ENCODE measurements around the gene STARD8.
"Not testable (repeated sequence)": the region's sequence is repeated elsewhere in the genome, so short reads cannot be mapped to it uniquely, and the experiment has no call there.

STARD8 gene

GRCh38 chrX:68671221-68671620 lies 23.8 kb downstream of the STARD8 start:
- Mint-ChIP-seq H3K4me1 (no peaks in the 10 kb centered on the region), H3K36me3 (no peaks in the 10 kb centered on the region), H3K9me3 (no peaks in the 10 kb centered on the region), H3K27ac (no peak overlapping the region), H3K4me3 (no peak overlapping the region), H3K27me3 (peaks cover 0 to 20% of the 10 kb centered on the region in 2 donors)
- ATAC-seq (replicated peaks) (no peak), DNase-seq (no peak)

GRCh38 chrX:68672581-68673318 lies 25.3 kb downstream of the STARD8 start:
- H3K9me3 Mint-ChIP-seq: no peaks in the 10 kb centered on the region
- no peak for DNase-seq

GRCh38 chrX:68675571-68675970 lies 28.1 kb downstream of the STARD8 start:
- no peaks in the 10 kb centered on the region for H3K36me3 Mint-ChIP-seq
- H3K4me3 Mint-ChIP-seq: no peak overlapping the region
- ATAC-seq (replicated peaks) (no peak), DNase-seq (no peak)
- H3K4me1 Mint-ChIP-seq: no peaks in the 10 kb centered on the region
- no peak overlapping the region for H3K27ac Mint-ChIP-seq
- H3K9me3 Mint-ChIP-seq: no peaks in the 10 kb centered on the region
- H3K27me3 Mint-ChIP-seq: peaks cover 0 to 18% of the 10 kb centered on the region in 2 donors

More at GRCh38 chrX:68672581-68673318, 25.3 kb downstream of the STARD8 start:
- ATAC-seq (replicated peaks): no peak
- H3K27me3 Mint-ChIP-seq: peaks cover 0 to 20% of the 10 kb centered on the region in 2 donors
- H3K4me3 Mint-ChIP-seq: no peak overlapping the region
- H3K27ac Mint-ChIP-seq: no peak overlapping the region
- no peaks in the 10 kb centered on the region for H3K4me1 Mint-ChIP-seq
- H3K36me3 Mint-ChIP-seq: no peaks in the 10 kb centered on the region

GRCh38 chrX:68676335-68676734 lies 28.9 kb downstream of the STARD8 start:
- Mint-ChIP-seq H3K27me3 (peaks cover 0 to 13% of the 10 kb centered on the region in 2 donors), H3K27ac (no peak overlapping the region), H3K4me3 (no peak overlapping the region), H3K4me1 (no peaks in the 10 kb centered on the region), H3K36me3 (no peaks in the 10 kb centered on the region), H3K9me3 (no peaks in the 10 kb centered on the region)
- DNase-seq: no peak
- no peak for ATAC-seq (replicated peaks)

- Mint-ChIP-seq H3K27ac (no peak overlapping the region), H3K9me3 (no peaks in the 10 kb centered on the region), H3K36me3 (no peaks in the 10 kb centered on the region), H3K27me3 (peaks cover 0 to 3% of the 10 kb centered on the region in 2 donors), H3K4me3 (no peak overlapping the region), H3K4me1 (no peaks in the 10 kb centered on the region)
- DNase-seq (no peak), ATAC-seq (replicated peaks) (no peak)
These were observed 30.5 kb downstream of the STARD8 start for GRCh38 chrX:68677998-68678397.

- peaks cover 0 to 3% of the 10 kb centered on the region in 2 donors for H3K36me3 Mint-ChIP-seq
- peaks cover 9 to 17% of the 10 kb centered on the region in 2 donors for H3K27me3 Mint-ChIP-seq
- H3K27ac Mint-ChIP-seq: no peak overlapping the region
- peaks cover 10 to 11% of the 10 kb centered on the region in 2 donors for H3K4me1 Mint-ChIP-seq
- ATAC-seq (replicated peaks): peak; percentile 81
- H3K4me3 Mint-ChIP-seq: no peak overlapping the region
- no peaks in the 10 kb centered on the region for H3K9me3 Mint-ChIP-seq
- DNase-seq: peak; percentile 39
These were observed 34.0 kb downstream of the STARD8 start for GRCh38 chrX:68681443-68681941.

GRCh38 chrX:68682790-68683189 lies 35.3 kb downstream of the STARD8 start:
- no peak overlapping the region for H3K4me3 Mint-ChIP-seq
- H3K27ac Mint-ChIP-seq: no peak overlapping the region
- H3K9me3 Mint-ChIP-seq: no peaks in the 10 kb centered on the region
- no peak for ATAC-seq (replicated peaks)
- no peak for DNase-seq
- peaks cover 14 to 18% of the 10 kb centered on the region in 2 donors for H3K4me1 Mint-ChIP-seq
- peaks cover 22 to 30% of the 10 kb centered on the region in 2 donors for H3K27me3 Mint-ChIP-seq
- peaks cover 0 to 3% of the 10 kb centered on the region in 2 donors for H3K36me3 Mint-ChIP-seq

- Mint-ChIP-seq H3K4me3 (no peak overlapping the region), H3K27me3 (peaks cover 24 to 33% of the 10 kb centered on the region in 2 donors), H3K27ac (no peak overlapping the region), H3K4me1 (peaks cover 14 to 18% of the 10 kb centered on the region in 2 donors), H3K36me3 (peaks cover 0 to 3% of the 10 kb centered on the region in 2 donors), H3K9me3 (no peaks in the 10 kb centered on the region)
- ATAC-seq (replicated peaks) (no peak), DNase-seq (no peak)
These were observed 36.1 kb downstream of the STARD8 start for GRCh38 chrX:68683580-68683979.

- peaks cover 14 to 18% of the 10 kb centered on the region in 2 donors for H3K4me1 Mint-ChIP-seq
- no peak overlapping the region for H3K27ac Mint-ChIP-seq
- ATAC-seq (replicated peaks) (peak in 1 of 2 donors; percentile 10), DNase-seq (no peak)
- H3K9me3 Mint-ChIP-seq: no peaks in the 10 kb centered on the region
- H3K4me3 Mint-ChIP-seq: no peak overlapping the region
- H3K36me3 Mint-ChIP-seq: peaks cover 0 to 3% of the 10 kb centered on the region in 2 donors
- H3K27me3 Mint-ChIP-seq: peaks cover 24 to 33% of the 10 kb centered on the region in 2 donors
These were observed 36.9 kb downstream of the STARD8 start for GRCh38 chrX:68684291-68684918.

- H3K4me3 Mint-ChIP-seq: no peak overlapping the region
- peaks cover 0 to 3% of the 10 kb centered on the region in 2 donors for H3K36me3 Mint-ChIP-seq
- no peaks in the 10 kb centered on the region for H3K9me3 Mint-ChIP-seq
- no peak overlapping the region for H3K27ac Mint-ChIP-seq
- H3K27me3 Mint-ChIP-seq: peaks cover 24 to 32% of the 10 kb centered on the region in 2 donors
- ATAC-seq (replicated peaks): no peak
- no peak for DNase-seq
- peaks cover 14 to 18% of the 10 kb centered on the region in 2 donors for H3K4me1 Mint-ChIP-seq
These were observed 37.4 kb downstream of the STARD8 start for GRCh38 chrX:68684919-68685304.

- DNase-seq (no peak), ATAC-seq (replicated peaks) (no peak)
- Mint-ChIP-seq H3K36me3 (peaks cover 0 to 3% of the 10 kb centered on the region in 2 donors), H3K27me3 (peaks cover 24 to 30% of the 10 kb centered on the region in 2 donors), H3K4me3 (peak overlapping the region; percentile 30 to 78), H3K9me3 (no peaks in the 10 kb centered on the region), H3K4me1 (peaks cover 14 to 18% of the 10 kb centered on the region in 2 donors), H3K27ac (no peak overlapping the region)
These were observed 38.2 kb downstream of the STARD8 start for GRCh38 chrX:68685685-68686084.

GRCh38 chrX:68686097-68686977 lies 38.9 kb downstream of the STARD8 start:
- peak; percentile 25 to 29 for ATAC-seq (replicated peaks)
- H3K9me3 Mint-ChIP-seq: no peaks in the 10 kb centered on the region

GRCh38 chrX:68688931-68689330 lies 41.5 kb downstream of the STARD8 start:
- H3K9me3 Mint-ChIP-seq; H3K27ac Mint-ChIP-seq; H3K36me3 Mint-ChIP-seq; H3K4me3 Mint-ChIP-seq; DNase-seq; ATAC-seq (replicated peaks): not testable (repeated sequence)
- Mint-ChIP-seq H3K27me3 (peaks cover 26 to 31% of the 10 kb centered on the region in 2 donors), H3K4me1 (peaks cover 14 to 18% of the 10 kb centered on the region in 2 donors)

More at GRCh38 chrX:68686097-68686977, 38.9 kb downstream of the STARD8 start:
- DNase-seq: no peak
- Mint-ChIP-seq H3K27me3 (peaks cover 24 to 30% of the 10 kb centered on the region in 2 donors), H3K27ac (peak overlapping the region; percentile 2), H3K4me3 (peak overlapping the region; percentile 36 to 78), H3K36me3 (peaks cover 0 to 3% of the 10 kb centered on the region in 2 donors), H3K4me1 (peaks cover 14 to 18% of the 10 kb centered on the region in 2 donors)
